Measurements from ENCODE around the gene OPN3.
A peak's percentile ranks its signal among the peaks of the same experiment; 100 is the strongest.

Gene OPN3

GRCh38 chr1:241553886-241554592, 86.1 kb downstream of the OPN3 start:
- FAIRE-seq: no peak
- no peak for TF ChIP-seq SPI1 (IDR thresholded peaks at IDR 0.05; ENCODE audit: low read depth, low read length)
- TF ChIP-seq POLR2AphosphoS5 (IDR thresholded peaks at IDR 0.05; ENCODE audit: low read depth, low read length): no peak
- no peak for TF ChIP-seq POLR2A (IDR thresholded peaks at IDR 0.05; ENCODE audit: low read depth, low read length)
- TF ChIP-seq PAX5 (IDR thresholded peaks at IDR 0.05; ENCODE audit: insufficient read depth, low read length, severe bottlenecking): no peak
- TF ChIP-seq TAF1 (IDR thresholded peaks at IDR 0.05; ENCODE audit: low read depth, low read length): no peak
- TF ChIP-seq POU2F2 (IDR thresholded peaks at IDR 0.05; ENCODE audit: low read depth, low read length): no peak
- no peak for DNase-seq (ENCODE audit: insufficient read length, low spot score)

GRCh38 chr1:241551759-241552638, 88.2 kb downstream of the OPN3 start:
- FAIRE-seq (peak; percentile 80), DNase-seq (ENCODE audit: insufficient read length, low spot score) (no peak)
- TF ChIP-seq TAF1 (IDR thresholded peaks at IDR 0.05; ENCODE audit: low read depth, low read length) (peak; percentile 76), POU2F2 (IDR thresholded peaks at IDR 0.05; ENCODE audit: low read depth, low read length) (peak; percentile 89), PAX5 (IDR thresholded peaks at IDR 0.05; ENCODE audit: insufficient read depth, low read length, severe bottlenecking) (no peak), POLR2AphosphoS5 (IDR thresholded peaks at IDR 0.05; ENCODE audit: low read depth, low read length) (peak; percentile 68; the same call in 1 of the 2 replicates), POLR2A (IDR thresholded peaks at IDR 0.05; ENCODE audit: low read depth, low read length) (peak; percentile 82), SPI1 (IDR thresholded peaks at IDR 0.05; ENCODE audit: low read depth, low read length) (peak; percentile 92)

GRCh38 chr1:241550318-241550717, 89.9 kb downstream of the OPN3 start:
- DNase-seq (ENCODE audit: insufficient read length, low spot score): no peak
- TF ChIP-seq SPI1 (IDR thresholded peaks at IDR 0.05; ENCODE audit: low read depth, low read length) (no peak), POLR2A (IDR thresholded peaks at IDR 0.05; ENCODE audit: low read depth, low read length) (no peak), POU2F2 (IDR thresholded peaks at IDR 0.05; ENCODE audit: low read depth, low read length) (no peak), TAF1 (IDR thresholded peaks at IDR 0.05; ENCODE audit: low read depth, low read length) (no peak), POLR2AphosphoS5 (IDR thresholded peaks at IDR 0.05; ENCODE audit: low read depth, low read length) (no peak), PAX5 (IDR thresholded peaks at IDR 0.05; ENCODE audit: insufficient read depth, low read length, severe bottlenecking) (no peak)
- peak; percentile 5 for FAIRE-seq

GRCh38 chr1:241548008-241548407, 92.2 kb downstream of the OPN3 start:
- DNase-seq (ENCODE audit: insufficient read length, low spot score) (no peak), FAIRE-seq (no peak)
- no peak for TF ChIP-seq POLR2A (IDR thresholded peaks at IDR 0.05; ENCODE audit: low read depth, low read length)
- no peak for TF ChIP-seq SPI1 (IDR thresholded peaks at IDR 0.05; ENCODE audit: low read depth, low read length)
- no peak for TF ChIP-seq TAF1 (IDR thresholded peaks at IDR 0.05; ENCODE audit: low read depth, low read length)
- TF ChIP-seq POU2F2 (IDR thresholded peaks at IDR 0.05; ENCODE audit: low read depth, low read length): no peak
- no peak for TF ChIP-seq PAX5 (IDR thresholded peaks at IDR 0.05; ENCODE audit: insufficient read depth, low read length, severe bottlenecking)
- TF ChIP-seq POLR2AphosphoS5 (IDR thresholded peaks at IDR 0.05; ENCODE audit: low read depth, low read length): no peak

All from GM12891 (cell line).